H1 (cell line): Measurements from ENCODE around the gene CRKL. TPM values are rescaled to one million over a fixed set of nuclear protein-coding genes. Genes with fewer than 3 reads are reported as not detected.

Experiments used
- CTCF ChIP-seq, 3 experiments: IDR thresholded peaks; 1 replicate in 2 of 3; 2 replicates in 1 of 3; pipeline versions ENCODE4 v1.5.1 to v1.6.1; 2011; ENCODE audit warnings: low read length in 3 of 3, mild to moderate bottlenecking in 3 of 3, inconsistent platforms in 2 of 3, low read depth in 1 of 3, moderate library complexity in 1 of 3; ENCODE audit not compliant: insufficient read depth in 1 of 3; ENCODE audit errors: control extremely low read depth in 1 of 3
- EGR1 ChIP-seq: IDR thresholded peaks from 2 replicates; pipeline ENCODE4 v1.6.1; 2011; ENCODE audit warnings: low read depth, low read length, borderline replicate concordance
- POLR2A ChIP-seq, 2 experiments: IDR thresholded peaks; 1 replicate in 1 of 2; 2 replicates in 1 of 2; pipeline ENCODE4 v1.6.1; 2011; ENCODE audit warnings: low read depth in 2 of 2, low read length in 2 of 2, mild to moderate bottlenecking in 2 of 2; ENCODE audit errors: control extremely low read depth in 1 of 2
- SRF ChIP-seq: IDR thresholded peaks from 2 replicates; pipeline ENCODE4 v1.6.1; 2011; ENCODE audit warnings: mild to moderate bottlenecking, low read depth, low read length, moderate library complexity
- polyA plus RNA-seq, 7 experiments: library from polyadenylated mRNA; depleted of rRNA in 3 of 7; stranded (reverse) in 5 of 7; unstranded in 2 of 7; fragments of >200 nt in 5 of 7; fragments of 200-250 nt in 2 of 7; gene quantifications; 1 replicate in 5 of 7; 2 replicates in 1 of 7; 4 replicates in 1 of 7; pipeline versions ENCODE4 v1.2.1 to v1.2.3, GENCODE V29; 2011 to 2013; ENCODE audit warnings: missing spikeins in 2 of 7, mixed read lengths in 2 of 7
- total RNA-seq: library from RNA; stranded (reverse); fragmentation: NEBNext Ultra II Directional; extraction: Animal tissue kit (Norgen Biotek cat#: 25700); gene quantifications from 2 replicates; pipeline ENCODE4 v1.2.1, GENCODE V29; 2021
- TF ChIP-seq, protein P1 (sequence below): fragments of 300-600 bp; sonication (generic); IDR thresholded peaks from 2 replicates; pipeline ENCODE4 v1.7.1; 2012; ENCODE audit warnings: low read length, moderate library complexity, mild to moderate bottlenecking, inconsistent platforms; ENCODE audit not compliant: insufficient replicate concordance

CRKL gene
- total and polyA plus RNA-seq, 2 of the 8 experiments (the other 6 are each of a cell fraction or from before 2014, with no cell fraction given): 34.5 to 94.5 TPM

DNA sequence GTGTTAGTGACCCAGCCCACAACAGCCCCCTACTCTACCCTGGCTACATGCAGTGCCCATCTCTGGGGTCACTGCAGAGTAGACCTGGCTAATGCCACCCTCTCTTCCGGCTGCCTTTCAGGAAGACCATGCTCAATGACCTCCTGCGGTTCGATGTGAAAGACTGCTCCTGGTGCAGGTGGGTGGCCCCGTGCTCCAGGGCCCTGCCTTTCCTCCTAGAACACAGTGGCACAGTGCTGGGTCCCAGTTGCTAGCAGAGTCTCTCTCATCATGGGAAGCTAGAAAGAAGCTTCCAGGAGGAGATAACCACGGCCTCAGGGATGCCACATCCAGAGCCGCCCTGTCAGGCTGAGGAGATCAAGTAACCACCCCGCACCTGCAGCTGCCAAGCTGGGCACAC is 68.5 kb downstream of the CRKL start (continued):
- TF ChIP-seq, protein P1, sequence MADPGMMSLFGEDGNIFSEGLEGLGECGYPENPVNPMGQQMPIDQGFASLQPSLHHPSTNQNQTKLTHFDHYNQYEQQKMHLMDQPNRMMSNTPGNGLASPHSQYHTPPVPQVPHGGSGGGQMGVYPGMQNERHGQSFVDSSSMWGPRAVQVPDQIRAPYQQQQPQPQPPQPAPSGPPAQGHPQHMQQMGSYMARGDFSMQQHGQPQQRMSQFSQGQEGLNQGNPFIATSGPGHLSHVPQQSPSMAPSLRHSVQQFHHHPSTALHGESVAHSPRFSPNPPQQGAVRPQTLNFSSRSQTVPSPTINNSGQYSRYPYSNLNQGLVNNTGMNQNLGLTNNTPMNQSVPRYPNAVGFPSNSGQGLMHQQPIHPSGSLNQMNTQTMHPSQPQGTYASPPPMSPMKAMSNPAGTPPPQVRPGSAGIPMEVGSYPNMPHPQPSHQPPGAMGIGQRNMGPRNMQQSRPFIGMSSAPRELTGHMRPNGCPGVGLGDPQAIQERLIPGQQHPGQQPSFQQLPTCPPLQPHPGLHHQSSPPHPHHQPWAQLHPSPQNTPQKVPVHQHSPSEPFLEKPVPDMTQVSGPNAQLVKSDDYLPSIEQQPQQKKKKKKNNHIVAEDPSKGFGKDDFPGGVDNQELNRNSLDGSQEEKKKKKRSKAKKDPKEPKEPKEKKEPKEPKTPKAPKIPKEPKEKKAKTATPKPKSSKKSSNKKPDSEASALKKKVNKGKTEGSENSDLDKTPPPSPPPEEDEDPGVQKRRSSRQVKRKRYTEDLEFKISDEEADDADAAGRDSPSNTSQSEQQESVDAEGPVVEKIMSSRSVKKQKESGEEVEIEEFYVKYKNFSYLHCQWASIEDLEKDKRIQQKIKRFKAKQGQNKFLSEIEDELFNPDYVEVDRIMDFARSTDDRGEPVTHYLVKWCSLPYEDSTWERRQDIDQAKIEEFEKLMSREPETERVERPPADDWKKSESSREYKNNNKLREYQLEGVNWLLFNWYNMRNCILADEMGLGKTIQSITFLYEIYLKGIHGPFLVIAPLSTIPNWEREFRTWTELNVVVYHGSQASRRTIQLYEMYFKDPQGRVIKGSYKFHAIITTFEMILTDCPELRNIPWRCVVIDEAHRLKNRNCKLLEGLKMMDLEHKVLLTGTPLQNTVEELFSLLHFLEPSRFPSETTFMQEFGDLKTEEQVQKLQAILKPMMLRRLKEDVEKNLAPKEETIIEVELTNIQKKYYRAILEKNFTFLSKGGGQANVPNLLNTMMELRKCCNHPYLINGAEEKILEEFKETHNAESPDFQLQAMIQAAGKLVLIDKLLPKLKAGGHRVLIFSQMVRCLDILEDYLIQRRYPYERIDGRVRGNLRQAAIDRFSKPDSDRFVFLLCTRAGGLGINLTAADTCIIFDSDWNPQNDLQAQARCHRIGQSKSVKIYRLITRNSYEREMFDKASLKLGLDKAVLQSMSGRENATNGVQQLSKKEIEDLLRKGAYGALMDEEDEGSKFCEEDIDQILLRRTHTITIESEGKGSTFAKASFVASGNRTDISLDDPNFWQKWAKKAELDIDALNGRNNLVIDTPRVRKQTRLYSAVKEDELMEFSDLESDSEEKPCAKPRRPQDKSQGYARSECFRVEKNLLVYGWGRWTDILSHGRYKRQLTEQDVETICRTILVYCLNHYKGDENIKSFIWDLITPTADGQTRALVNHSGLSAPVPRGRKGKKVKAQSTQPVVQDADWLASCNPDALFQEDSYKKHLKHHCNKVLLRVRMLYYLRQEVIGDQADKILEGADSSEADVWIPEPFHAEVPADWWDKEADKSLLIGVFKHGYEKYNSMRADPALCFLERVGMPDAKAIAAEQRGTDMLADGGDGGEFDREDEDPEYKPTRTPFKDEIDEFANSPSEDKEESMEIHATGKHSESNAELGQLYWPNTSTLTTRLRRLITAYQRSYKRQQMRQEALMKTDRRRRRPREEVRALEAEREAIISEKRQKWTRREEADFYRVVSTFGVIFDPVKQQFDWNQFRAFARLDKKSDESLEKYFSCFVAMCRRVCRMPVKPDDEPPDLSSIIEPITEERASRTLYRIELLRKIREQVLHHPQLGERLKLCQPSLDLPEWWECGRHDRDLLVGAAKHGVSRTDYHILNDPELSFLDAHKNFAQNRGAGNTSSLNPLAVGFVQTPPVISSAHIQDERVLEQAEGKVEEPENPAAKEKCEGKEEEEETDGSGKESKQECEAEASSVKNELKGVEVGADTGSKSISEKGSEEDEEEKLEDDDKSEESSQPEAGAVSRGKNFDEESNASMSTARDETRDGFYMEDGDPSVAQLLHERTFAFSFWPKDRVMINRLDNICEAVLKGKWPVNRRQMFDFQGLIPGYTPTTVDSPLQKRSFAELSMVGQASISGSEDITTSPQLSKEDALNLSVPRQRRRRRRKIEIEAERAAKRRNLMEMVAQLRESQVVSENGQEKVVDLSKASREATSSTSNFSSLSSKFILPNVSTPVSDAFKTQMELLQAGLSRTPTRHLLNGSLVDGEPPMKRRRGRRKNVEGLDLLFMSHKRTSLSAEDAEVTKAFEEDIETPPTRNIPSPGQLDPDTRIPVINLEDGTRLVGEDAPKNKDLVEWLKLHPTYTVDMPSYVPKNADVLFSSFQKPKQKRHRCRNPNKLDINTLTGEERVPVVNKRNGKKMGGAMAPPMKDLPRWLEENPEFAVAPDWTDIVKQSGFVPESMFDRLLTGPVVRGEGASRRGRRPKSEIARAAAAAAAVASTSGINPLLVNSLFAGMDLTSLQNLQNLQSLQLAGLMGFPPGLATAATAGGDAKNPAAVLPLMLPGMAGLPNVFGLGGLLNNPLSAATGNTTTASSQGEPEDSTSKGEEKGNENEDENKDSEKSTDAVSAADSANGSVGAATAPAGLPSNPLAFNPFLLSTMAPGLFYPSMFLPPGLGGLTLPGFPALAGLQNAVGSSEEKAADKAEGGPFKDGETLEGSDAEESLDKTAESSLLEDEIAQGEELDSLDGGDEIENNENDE: no peak
- TF ChIP-seq SRF: no peak
- TF ChIP-seq POLR2A (IDR thresholded peaks at IDR 0.05; ENCODE audit: control extremely low read depth in 1 of 2, low read depth in 2 of 2, low read length in 2 of 2): no peak
- TF ChIP-seq CTCF (IDR thresholded peaks at IDR 0.05; ENCODE audit: control extremely low read depth in 1 of 3, insufficient read depth in 1 of 3, low read depth in 1 of 3, low read length in 3 of 3): no peak
- TF ChIP-seq EGR1: no peak
